HCT116 (cell line): ENCODE results near the gene IL36RN. TPM values are rescaled to one million over a fixed set of nuclear protein-coding genes. Genes with fewer than 3 reads are reported as not detected.
"Not testable (repeated sequence)": the region's sequence is repeated elsewhere in the genome, so short reads cannot be mapped to it uniquely, and the experiment has no call there.

Experiments used
- ATAC-seq: fragments of 200-7000 bp; cut with Tn5 transposase; 2 replicates; pipeline ENCODE4 v1.9.1; 2020; ENCODE audit warnings: mild to moderate bottlenecking, moderate library complexity
- BruUV-seq: library from RNA; stranded (reverse); fragments of 400-500 nt; replicated peaks from 2 replicates; lab custom pipeline; 2021; lab: Mats Ljungman, UMichigan
- CTCF ChIA-PET: fragments of 300-600 bp; sonication (Branson Sonifier 250); formaldehyde crosslinking; loops from one replicate; lab custom pipeline; 2021; ENCODE audit warnings: antibody characterized with exemption; lab: Charles Lee
- POLR2A ChIA-PET: fragments of 300-600, 350-600 bp; sonication (Branson Sonifier 250); formaldehyde crosslinking; loops from one replicate; lab custom pipeline; 2021; ENCODE audit warnings: antibody characterized with exemption; lab: Charles Lee
- RAD21 ChIA-PET, 2 experiments: fragments of 300-600 bp; sonication (Branson Sonifier 250); formaldehyde crosslinking; loops; one replicate each; lab custom pipeline; 2023; ENCODE audit warnings: low total read pairs in 2 of 2; ENCODE audit not compliant: uncharacterized antibody in 2 of 2, unreplicated experiment in 2 of 2, low non-redundant PET in 1 of 2; lab: Charles Lee
- DNase-seq: peaks from one replicate; pipeline ENCODE4 v3.0.0-alpha.2; 2010; ENCODE audit warnings: low read depth, low spot score
- H2AFZ ChIP-seq: fragments of 200-600 bp; shearing (Covaris generic), sonication (generic); 2 replicates; pipeline ENCODE4 v1.6.1; 2017; ENCODE audit warnings: low read depth, mixed run types, mixed read lengths, antibody characterized with exemption, low read length; ENCODE audit not compliant: poor library complexity, severe bottlenecking
- H3K27ac ChIP-seq: 2 replicates; pipeline ENCODE4 v1.5.1; 2012; ENCODE audit warnings: low read depth, low read length
- H3K27me3 ChIP-seq: fragments of 200-600 bp; sonication (generic); 2 replicates; pipeline ENCODE4 v1.6.1; 2016; ENCODE audit warnings: mixed run types, low read length, mixed read lengths; ENCODE audit not compliant: insufficient read depth
- H3K36me3 ChIP-seq, 2 experiments: fragments of 200-500 bp in 1 of 2; fragments of 200-600 bp in 1 of 2; sonication (Bioruptor generic) in 1 of 2; sonication (generic) in 1 of 2; 2 replicates each; pipeline versions ENCODE4 v1.5.1 to v1.6.1; 2014 to 2016; ENCODE audit warnings: low read length in 2 of 2, inconsistent platforms in 1 of 2, mixed read lengths in 1 of 2, mixed run types in 1 of 2; ENCODE audit not compliant: insufficient read depth in 2 of 2, control insufficient read depth in 1 of 2
- H3K4me1 ChIP-seq, 2 experiments: fragments of 200-600 bp in 1 of 2; sonication (generic) in 1 of 2; 2 replicates each; pipeline versions ENCODE4 v1.5.1 to v1.6.1; 2012 to 2017; ENCODE audit warnings: low read length in 2 of 2, inconsistent platforms in 1 of 2, mild to moderate bottlenecking in 1 of 2, mixed read lengths in 1 of 2, mixed run types in 1 of 2, moderate library complexity in 1 of 2; ENCODE audit not compliant: insufficient read depth in 2 of 2, control insufficient read depth in 1 of 2
- H3K4me2 ChIP-seq: fragments of 200-600 bp; sonication (generic); 2 replicates; pipeline ENCODE4 v1.6.1; 2017; ENCODE audit warnings: mixed run types, low read length, mixed read lengths
- H3K4me3 ChIP-seq, 2 experiments: fragments of 200-600 bp in 1 of 2; sonication (generic) in 1 of 2; replicated peaks in 1 of 2; 2 replicates each; pipeline ENCODE4 v1.5.1; 2011 to 2016; ENCODE audit warnings: low read length in 2 of 2, control low read depth in 1 of 2, low read depth in 1 of 2, mild to moderate bottlenecking in 1 of 2, mixed read lengths in 1 of 2, mixed run types in 1 of 2
- H3K79me2 ChIP-seq: fragments of 200-600 bp; sonication (generic); 2 replicates; pipeline ENCODE4 v1.6.1; 2017; ENCODE audit warnings: mild to moderate bottlenecking, mixed run types, low read length, moderate library complexity, mixed read lengths; ENCODE audit not compliant: insufficient read depth
- H3K9ac ChIP-seq: fragments of 200-600 bp; sonication (generic); 2 replicates; pipeline ENCODE4 v1.6.1; 2016; ENCODE audit warnings: low read length, mixed read lengths
- H3K9me2 ChIP-seq: fragments of 200-600 bp; sonication (generic), shearing (Covaris generic); 2 replicates; pipeline ENCODE4 v1.6.1; 2017; ENCODE audit warnings: mixed run types, mild to moderate bottlenecking, moderate library complexity; ENCODE audit not compliant: insufficient read depth
- H3K9me3 ChIP-seq, 2 experiments: fragments of 200-500 bp in 1 of 2; fragments of 200-600 bp in 1 of 2; sonication (Bioruptor generic) in 1 of 2; sonication (generic) in 1 of 2; 2 replicates each; pipeline ENCODE4 v1.6.1; 2014 to 2017; ENCODE audit warnings: low read length in 2 of 2, mixed read lengths in 2 of 2, inconsistent platforms in 1 of 2, low read depth in 1 of 2, mild to moderate bottlenecking in 1 of 2, mixed run types in 1 of 2, moderate library complexity in 1 of 2; ENCODE audit not compliant: control insufficient read depth in 1 of 2, insufficient read depth in 1 of 2
- H4K20me1 ChIP-seq: fragments of 200-600 bp; sonication (generic), shearing (Covaris generic); 2 replicates; pipeline ENCODE4 v1.6.1; 2017; ENCODE audit warnings: mixed run types, mild to moderate bottlenecking, moderate library complexity; ENCODE audit not compliant: insufficient read depth
- CBX3 ChIP-seq: IDR thresholded peaks from 2 replicates; pipeline ENCODE4 v1.6.1; 2012; ENCODE audit warnings: low read depth
- CEBPB ChIP-seq: IDR thresholded peaks from 2 replicates; pipeline ENCODE4 v1.6.1; 2012; ENCODE audit warnings: low read depth
- CTCF ChIP-seq, 3 experiments: fragments of 200-600 bp in 1 of 3; sonication (generic) in 1 of 3; IDR thresholded peaks in 2 of 3; conservative IDR thresholded peaks in 1 of 3; 2 replicates each; pipeline ENCODE4 v1.5.1; 2012 to 2017; ENCODE audit warnings: low read depth in 2 of 3, low read length in 2 of 3, antibody characterized with exemption in 1 of 3, borderline replicate concordance in 1 of 3, control low read depth in 1 of 3, mild to moderate bottlenecking in 1 of 3, mixed read lengths in 1 of 3, mixed run types in 1 of 3, moderate library complexity in 1 of 3; ENCODE audit not compliant: insufficient read depth in 1 of 3
- EZH2 ChIP-seq: fragments of 200-600 bp; sonication (generic); IDR thresholded peaks from 2 replicates; pipeline ENCODE4 v1.6.1; 2017; ENCODE audit warnings: antibody characterized with exemption, mixed run types
- POLR2A ChIP-seq: IDR thresholded peaks from 2 replicates; pipeline ENCODE4 v1.7.0; 2011; ENCODE audit warnings: borderline replicate concordance; ENCODE audit not compliant: insufficient read depth, insufficient read length; ENCODE audit errors: extremely low read depth
- RAD21 ChIP-seq: IDR thresholded peaks from 2 replicates; pipeline ENCODE4 v1.6.1; 2012; ENCODE audit warnings: low read depth, mild to moderate bottlenecking
- SP1 ChIP-seq: IDR thresholded peaks from 2 replicates; pipeline ENCODE4 v1.6.1; 2012; ENCODE audit warnings: low read depth
- YY1 ChIP-seq: IDR thresholded peaks from 2 replicates; pipeline ENCODE4 v1.6.1; 2011; ENCODE audit warnings: low read length, low read depth, moderate library complexity, mild to moderate bottlenecking; ENCODE audit not compliant: insufficient replicate concordance; ENCODE audit errors: extremely low read depth
- intact Hi-C: fragments of 100-400 bp; cut with micrococcal nuclease; formaldehyde crosslinking; loops from 2 replicates; pipeline ENCODE4 v1.10.0; 2022
- total RNA-seq: library from RNA; stranded (reverse); gene quantifications from one replicate; pipeline ENCODE4 v1.2.1, GENCODE V29; 2021; ENCODE audit not compliant: unreplicated experiment
- TF ChIP-seq, protein P1 (sequence below): IDR thresholded peaks from 2 replicates; pipeline ENCODE4 v1.6.1; 2012; ENCODE audit warnings: low read depth

Gene IL36RN
- total RNA-seq, 1 experiment from 2014 or later: not detected

DNA sequence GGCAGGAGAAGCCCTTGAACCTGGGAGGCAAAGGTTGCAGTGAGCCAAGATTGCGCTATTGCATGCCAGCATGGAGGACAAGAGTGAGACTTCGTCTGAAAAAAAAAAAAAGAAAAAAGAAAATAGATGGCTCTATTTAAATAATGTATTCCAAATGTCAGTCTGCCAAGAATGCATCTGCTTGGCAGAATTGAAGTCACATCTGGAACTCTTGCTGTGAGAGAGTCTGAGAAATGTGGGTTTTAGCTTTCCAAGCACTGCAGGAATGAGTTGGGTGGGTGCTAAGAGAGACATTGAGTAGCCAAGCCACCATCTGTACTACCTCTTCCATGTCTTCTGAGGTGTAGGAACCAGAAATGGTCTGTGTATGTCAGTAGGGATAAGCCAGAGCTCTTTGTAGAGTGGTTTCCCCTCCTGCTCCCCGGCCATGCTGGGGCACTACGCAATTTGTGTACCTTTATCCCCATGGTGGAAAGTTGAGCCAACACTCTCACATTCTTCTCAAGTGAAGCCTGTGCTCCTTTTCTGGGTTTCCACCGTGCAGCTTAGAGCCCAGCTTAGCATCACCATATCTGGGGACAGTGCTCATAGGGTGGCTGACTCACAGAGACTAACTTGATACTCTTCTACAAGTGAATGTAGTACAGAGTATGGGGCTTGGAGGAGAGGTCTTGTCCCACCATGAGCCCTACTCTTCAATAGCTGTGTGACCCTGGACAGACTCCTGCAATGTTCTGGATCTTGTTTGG is 34.0 kb downstream of the IL36RN start (continued):
- TF ChIP-seq, protein P1, sequence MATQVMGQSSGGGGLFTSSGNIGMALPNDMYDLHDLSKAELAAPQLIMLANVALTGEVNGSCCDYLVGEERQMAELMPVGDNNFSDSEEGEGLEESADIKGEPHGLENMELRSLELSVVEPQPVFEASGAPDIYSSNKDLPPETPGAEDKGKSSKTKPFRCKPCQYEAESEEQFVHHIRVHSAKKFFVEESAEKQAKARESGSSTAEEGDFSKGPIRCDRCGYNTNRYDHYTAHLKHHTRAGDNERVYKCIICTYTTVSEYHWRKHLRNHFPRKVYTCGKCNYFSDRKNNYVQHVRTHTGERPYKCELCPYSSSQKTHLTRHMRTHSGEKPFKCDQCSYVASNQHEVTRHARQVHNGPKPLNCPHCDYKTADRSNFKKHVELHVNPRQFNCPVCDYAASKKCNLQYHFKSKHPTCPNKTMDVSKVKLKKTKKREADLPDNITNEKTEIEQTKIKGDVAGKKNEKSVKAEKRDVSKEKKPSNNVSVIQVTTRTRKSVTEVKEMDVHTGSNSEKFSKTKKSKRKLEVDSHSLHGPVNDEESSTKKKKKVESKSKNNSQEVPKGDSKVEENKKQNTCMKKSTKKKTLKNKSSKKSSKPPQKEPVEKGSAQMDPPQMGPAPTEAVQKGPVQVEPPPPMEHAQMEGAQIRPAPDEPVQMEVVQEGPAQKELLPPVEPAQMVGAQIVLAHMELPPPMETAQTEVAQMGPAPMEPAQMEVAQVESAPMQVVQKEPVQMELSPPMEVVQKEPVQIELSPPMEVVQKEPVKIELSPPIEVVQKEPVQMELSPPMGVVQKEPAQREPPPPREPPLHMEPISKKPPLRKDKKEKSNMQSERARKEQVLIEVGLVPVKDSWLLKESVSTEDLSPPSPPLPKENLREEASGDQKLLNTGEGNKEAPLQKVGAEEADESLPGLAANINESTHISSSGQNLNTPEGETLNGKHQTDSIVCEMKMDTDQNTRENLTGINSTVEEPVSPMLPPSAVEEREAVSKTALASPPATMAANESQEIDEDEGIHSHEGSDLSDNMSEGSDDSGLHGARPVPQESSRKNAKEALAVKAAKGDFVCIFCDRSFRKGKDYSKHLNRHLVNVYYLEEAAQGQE: no peak
- TF ChIP-seq CEBPB (no peak), SP1 (no peak), CTCF (IDR thresholded peaks at IDR 0.05 in 2 of 3, conservative IDR thresholded peaks at IDR 0.05 in 1 of 3; ENCODE audit: borderline replicate concordance in 1 of 3, insufficient read depth in 1 of 3, low read depth in 2 of 3, low read length in 2 of 3) (no peak)

DNA sequence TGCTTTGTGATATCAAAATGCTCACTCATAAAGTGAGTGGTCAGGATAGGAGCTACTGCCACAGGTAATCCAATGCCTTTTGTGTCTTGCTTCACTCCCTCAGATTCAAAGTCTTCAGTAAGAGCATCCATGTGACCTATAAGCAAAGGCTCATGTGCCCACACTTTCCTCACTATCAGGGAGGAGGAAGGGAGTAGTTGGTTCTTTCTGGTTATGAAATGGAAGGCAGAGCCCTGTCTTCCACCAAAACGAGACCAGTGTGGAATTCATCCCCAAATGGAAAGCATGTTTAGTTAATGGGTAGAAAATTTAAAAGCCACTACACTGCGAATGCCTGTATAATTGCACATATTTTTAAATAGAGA is 34.6 kb downstream of the IL36RN start:
- CTCF ChIA-PET: interaction anchor here (0.6 kb wide), 1 partner anchor 45 kb away, joined by 3 read pairs; no protein-coding TSS in a partner anchor
- Histone ChIP-seq H4K20me1 (no peaks in the 10 kb centered on the region), H3K36me3 (no peaks in the 10 kb centered on the region), H3K9me3 (no peaks in the 10 kb centered on the region), H3K79me2 (no peaks in the 10 kb centered on the region), H3K9me2 (no peaks in the 10 kb centered on the region), H3K27ac (no peak overlapping the region), H3K9ac (no peak overlapping the region), H3K4me1 (no peaks in the 10 kb centered on the region), H3K4me3 (no peak overlapping the region), H3K4me2 (no peak overlapping the region), H2AFZ (no peak overlapping the region), H3K27me3 (no peaks in the 10 kb centered on the region; the same call in 1 of the 2 replicates)
- ATAC-seq (no peak), DNase-seq (no peak)
- POLR2A ChIA-PET: no interaction called here
- intact Hi-C loops: no loop called here
- no TSS peak for BruUV-seq
- no peak for TF ChIP-seq CBX3
- no peak for TF ChIP-seq CTCF (IDR thresholded peaks at IDR 0.05 in 2 of 3, conservative IDR thresholded peaks at IDR 0.05 in 1 of 3; ENCODE audit: borderline replicate concordance in 1 of 3, insufficient read depth in 1 of 3, low read depth in 2 of 3, low read length in 2 of 3)
- no peak for TF ChIP-seq YY1
- no peak for TF ChIP-seq POLR2A
- TF ChIP-seq EZH2: no peak
- no peak for TF ChIP-seq RAD21
- RAD21 ChIA-PET: no interaction called here

DNA sequence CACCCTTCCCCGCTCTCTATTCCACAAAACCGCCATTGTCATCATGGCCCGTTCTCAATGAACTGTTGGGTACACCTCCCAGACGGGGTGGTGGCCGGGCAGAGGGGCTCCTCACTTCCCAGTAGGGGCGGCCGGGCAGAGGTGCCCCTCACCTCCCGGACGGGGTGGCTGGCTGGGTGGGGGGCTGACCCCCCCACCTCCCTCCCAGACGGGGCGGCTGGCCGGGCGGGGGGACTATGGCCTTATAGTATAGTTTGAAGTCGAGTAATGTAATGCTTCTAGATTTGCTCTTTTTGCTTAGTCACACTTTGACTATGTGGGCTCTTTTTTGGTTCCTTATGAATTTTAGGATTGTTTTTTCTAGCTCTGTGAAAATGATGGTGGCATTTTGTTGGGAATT is 37.3 kb downstream of the IL36RN start:
- H3K4me3 ChIP-seq, H3K4me2 ChIP-seq, ATAC-seq, H3K36me3 ChIP-seq, H3K9me2 ChIP-seq, CTCF ChIA-PET, intact Hi-C loops, H3K4me1 ChIP-seq, H3K79me2 ChIP-seq, DNase-seq, H3K9me3 ChIP-seq, H4K20me1 ChIP-seq, RAD21 ChIA-PET, H2AFZ ChIP-seq, POLR2A ChIA-PET, H3K27ac ChIP-seq, H3K9ac ChIP-seq, BruUV-seq, H3K27me3 ChIP-seq: not testable (repeated sequence)
